ENCODE results near the gene DNAJC6.
"Not testable (repeated sequence)": the region's sequence is repeated elsewhere in the genome, so short reads cannot be mapped to it uniquely, and the experiment has no call there.

Gene DNAJC6

GRCh38 chr1:65355031-65355712, 45.8 kb downstream of the DNAJC6 start:
- DNase-seq (ENCODE audit: low read depth in 2 of 2) = no peak

- no peak for DNase-seq (ENCODE audit: low read depth in 2 of 2)
These were observed 48.1 kb downstream of the DNAJC6 start for GRCh38 chr1:65357291-65357960.

- no peak for DNase-seq (ENCODE audit: low read depth in 2 of 2)
These were observed 50.5 kb downstream of the DNAJC6 start for GRCh38 chr1:65359888-65360287.

GRCh38 chr1:65360648-65361047, 51.3 kb downstream of the DNAJC6 start:
- DNase-seq (ENCODE audit: low read depth in 2 of 2) = no peak

- DNase-seq (ENCODE audit: low read depth in 2 of 2) = no peak
These were observed 53.2 kb downstream of the DNAJC6 start for GRCh38 chr1:65362545-65362944.

GRCh38 chr1:65363484-65363883, 54.1 kb downstream of the DNAJC6 start:
- no peak for DNase-seq (ENCODE audit: low read depth in 2 of 2)

- no peak for DNase-seq (ENCODE audit: low read depth in 2 of 2)
These were observed 59.1 kb downstream of the DNAJC6 start for GRCh38 chr1:65368403-65368802.

GRCh38 chr1:65371544-65371943, 62.2 kb downstream of the DNAJC6 start:
- DNase-seq (ENCODE audit: low read depth in 2 of 2) = no peak

- DNase-seq (ENCODE audit: low read depth in 2 of 2) = no peak
These were observed 63.2 kb downstream of the DNAJC6 start for GRCh38 chr1:65372557-65372956.

- no peak for DNase-seq (ENCODE audit: low read depth in 2 of 2)
These were observed 68.3 kb downstream of the DNAJC6 start for GRCh38 chr1:65377496-65378246.

- no peak for DNase-seq (ENCODE audit: low read depth in 2 of 2)
These were observed 69.1 kb downstream of the DNAJC6 start for GRCh38 chr1:65378247-65378946.

- not testable (repeated sequence) for DNase-seq (ENCODE audit: low read depth in 2 of 2)
These were observed 75.1 kb downstream of the DNAJC6 start for GRCh38 chr1:65384426-65384825.

GRCh38 chr1:65386439-65386838, 77.1 kb downstream of the DNAJC6 start:
- no peak for DNase-seq (ENCODE audit: low read depth in 2 of 2)

- no peak for DNase-seq (ENCODE audit: low read depth in 2 of 2)
These were observed 78.5 kb downstream of the DNAJC6 start for GRCh38 chr1:65387821-65388220.

- no peak for DNase-seq (ENCODE audit: low read depth in 2 of 2)
These were observed 79.8 kb downstream of the DNAJC6 start for GRCh38 chr1:65388908-65389695.

- DNase-seq (ENCODE audit: low read depth in 2 of 2) = no peak
These were observed 83.2 kb downstream of the DNAJC6 start for GRCh38 chr1:65392497-65392896.

- peak in 1 of 2 donors; percentile 12 for DNase-seq (ENCODE audit: low read depth in 2 of 2)
These were observed 84.0 kb downstream of the DNAJC6 start for GRCh38 chr1:65393347-65393746.

- DNase-seq (ENCODE audit: low read depth in 2 of 2) = no peak
These were observed 84.6 kb downstream of the DNAJC6 start for GRCh38 chr1:65393928-65394327.

GRCh38 chr1:65395887-65396612, 86.7 kb downstream of the DNAJC6 start:
- no peak for DNase-seq (ENCODE audit: low read depth in 2 of 2)

- DNase-seq (ENCODE audit: low read depth in 2 of 2) = no peak
These were observed 88.7 kb downstream of the DNAJC6 start for GRCh38 chr1:65398083-65398482.

- DNase-seq (ENCODE audit: low read depth in 2 of 2) = no peak
These were observed 89.7 kb downstream of the DNAJC6 start for GRCh38 chr1:65399003-65399402.
